DMS153 (cell line): ENCODE data around the gene SPATA9.

ENCODE experiments used
- DNase-seq: peaks from one replicate; lab custom pipeline; 2025; lab: John Stamatoyannopoulos, UW

Gene SPATA9

DNA sequence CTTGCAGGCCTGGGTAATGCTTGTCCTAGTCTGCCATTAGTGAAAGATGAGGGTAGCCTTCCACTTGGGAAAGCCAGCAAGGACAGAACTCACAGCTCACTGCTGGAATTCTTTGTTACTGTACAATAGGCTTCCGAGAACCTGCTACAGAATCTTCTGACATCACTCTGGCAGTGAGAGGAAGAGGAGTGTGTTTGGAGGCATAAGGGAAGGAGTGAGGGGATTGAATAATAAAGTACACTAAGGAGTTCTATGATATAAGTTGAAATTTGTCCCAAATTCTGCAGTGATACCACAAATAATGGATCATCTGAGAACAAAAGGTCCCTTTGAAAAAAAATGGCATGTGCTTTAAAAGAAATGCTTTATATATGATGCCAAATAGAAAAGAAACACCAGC is at the start of gene SPATA9:
TSS of gene SPATA9 (minus strand) at position 101 of the 400 bp plus-strand sequence. CDS start 137 bp downstream, outside the sequence.
- DNase-seq, result no peak

GRCh38 chr5:95731571-95732554 is 49.1 kb upstream of the SPATA9 start:
- no peak for DNase-seq

- peak; percentile 37 for DNase-seq
Measured at GRCh38 chr5:95730730-95731570, 48.2 kb upstream of the SPATA9 start, which contains the start of gene RHOBTB3. RHOBTB3 (plus strand) TSS chr5:95731336; CDS start chr5:95731683, 347 bp downstream.

DNA sequence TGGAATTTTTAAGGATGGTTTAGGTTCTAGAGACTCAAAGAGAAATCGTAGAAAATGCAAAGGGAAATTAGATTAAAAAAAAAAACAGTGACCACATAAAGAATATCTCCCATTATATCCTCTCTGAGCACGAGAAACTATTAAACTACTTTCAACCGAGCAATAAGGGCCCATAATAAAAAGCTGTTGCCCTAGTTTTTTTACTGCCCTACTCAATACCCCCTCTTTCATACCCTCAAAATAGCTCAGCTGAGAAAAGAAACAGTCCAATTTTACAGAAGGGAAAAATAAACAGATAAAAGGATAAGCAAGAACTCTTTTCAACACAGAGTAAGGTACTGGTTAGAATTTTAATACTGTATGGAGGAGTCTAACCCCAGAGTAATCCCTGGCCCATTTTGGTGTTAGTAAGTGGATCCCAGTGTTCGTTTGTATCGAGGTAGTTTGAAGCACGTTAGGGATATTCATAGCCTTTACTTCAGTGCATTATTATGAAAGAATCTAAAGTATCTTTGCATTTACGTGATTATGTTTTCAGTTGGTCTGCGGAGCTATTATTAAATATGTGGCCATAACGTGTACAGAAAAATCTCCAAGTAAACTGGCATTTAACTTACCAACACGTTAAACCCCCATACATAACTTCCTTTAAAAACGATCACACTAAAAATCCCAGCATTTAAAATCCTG is 47.4 kb upstream of the SPATA9 start:
- DNase-seq, result no peak

DNA sequence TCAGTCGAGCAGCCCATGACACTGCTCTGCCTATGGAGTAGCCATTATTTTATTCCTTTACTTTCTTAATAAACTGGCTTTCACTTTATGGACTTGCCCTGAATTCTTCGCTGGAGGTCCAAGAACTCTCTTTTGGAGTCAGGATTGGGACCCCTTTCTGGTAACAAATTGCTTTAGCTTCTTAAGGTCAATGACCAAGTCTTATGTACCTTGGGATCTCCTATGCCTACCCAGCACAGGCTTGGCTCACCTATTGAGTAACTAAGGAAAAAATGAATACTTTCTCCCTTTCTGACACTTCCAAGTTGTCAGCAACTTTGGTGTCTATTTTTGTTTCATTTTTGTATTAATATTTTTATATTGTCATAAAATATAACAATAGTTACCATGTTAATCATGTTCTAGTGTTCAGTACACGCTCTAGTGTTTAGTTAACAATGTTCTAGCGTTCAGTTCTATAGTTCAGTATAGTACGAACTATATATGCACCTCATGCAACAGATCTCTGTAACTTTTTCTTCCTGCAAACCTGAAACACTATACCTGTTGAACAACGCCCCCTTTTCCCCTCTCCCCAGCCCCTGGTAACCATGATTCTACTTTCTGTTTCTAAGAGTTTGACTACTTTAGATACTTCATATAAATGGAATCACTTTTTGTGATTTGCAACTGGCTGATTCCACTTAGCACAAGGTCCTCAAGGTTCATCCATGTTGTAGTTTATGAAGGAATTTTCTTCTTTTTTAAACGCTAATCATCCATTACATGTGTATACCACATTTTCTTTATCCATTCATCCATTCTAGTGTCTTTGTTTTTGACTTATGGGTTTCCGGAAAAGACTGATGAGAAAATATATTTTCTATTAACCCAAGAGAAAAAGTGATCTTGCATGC is 46.6 kb upstream of the SPATA9 start:
- DNase-seq, result no peak

- no peak for DNase-seq
Measured at GRCh38 chr5:95728494-95729114, 45.8 kb upstream of the SPATA9 start.

DNA sequence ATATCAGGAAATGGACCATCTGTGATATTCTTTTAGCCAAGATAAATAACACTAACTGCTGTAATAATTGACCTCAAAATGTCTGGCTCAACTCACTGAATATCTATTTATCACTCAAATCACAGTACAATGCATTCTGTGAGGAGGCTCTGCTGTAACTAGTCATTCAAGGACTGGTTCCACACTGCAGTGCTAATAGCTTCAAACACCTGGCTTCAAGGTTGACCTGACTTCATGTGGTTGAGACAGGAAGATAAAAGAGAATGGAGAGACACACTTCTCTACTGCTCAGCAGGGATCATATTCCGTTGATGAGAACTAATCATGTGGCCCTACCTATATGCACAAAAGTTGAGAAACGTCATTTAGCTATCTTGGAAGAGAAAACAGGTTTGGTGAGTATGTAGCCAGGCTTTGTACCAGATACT is 45.0 kb upstream of the SPATA9 start:
- peak; percentile 25 for DNase-seq

DNA sequence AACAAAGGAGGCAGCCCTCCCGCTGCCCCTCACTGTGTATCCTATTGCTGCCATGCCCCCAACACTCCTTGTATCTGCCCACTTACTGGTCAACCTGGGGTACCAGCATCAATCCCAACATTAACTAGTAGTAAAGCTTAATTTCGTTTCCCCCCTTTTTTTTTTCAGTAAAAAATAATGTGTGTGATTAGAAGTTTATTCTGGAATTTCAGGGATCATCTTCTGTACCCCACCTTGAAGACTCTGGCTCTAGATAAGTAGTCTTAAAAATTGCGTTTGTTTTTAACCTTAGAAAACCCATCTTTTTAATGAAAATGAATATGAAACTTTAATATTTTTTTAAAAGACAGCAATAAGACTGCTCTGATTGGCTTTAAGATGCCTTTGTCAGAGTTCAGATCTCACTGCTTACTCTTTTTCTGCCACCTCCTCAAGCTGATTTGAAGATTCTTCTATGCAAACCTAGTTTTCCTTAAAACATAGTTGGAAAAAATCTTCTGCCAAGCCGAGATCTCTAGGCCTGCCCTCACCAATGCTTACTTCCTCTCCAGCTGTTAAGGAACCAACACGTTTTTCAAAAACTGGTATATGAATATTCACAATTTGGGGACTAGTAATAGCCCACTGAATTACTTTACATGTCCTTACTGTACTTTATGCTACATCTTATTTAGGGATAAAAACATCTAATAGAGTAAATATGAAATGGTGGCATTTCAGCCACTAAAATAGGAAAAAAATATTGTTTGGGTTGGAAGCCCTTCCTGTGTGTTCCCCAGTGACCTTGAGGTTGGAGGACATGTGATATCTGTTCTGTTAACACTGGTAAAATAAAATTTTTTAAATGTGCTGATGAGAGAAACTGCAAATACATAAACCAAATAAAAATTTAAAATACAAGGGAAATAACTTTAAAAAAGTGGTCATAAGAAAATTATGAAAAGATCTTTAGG is 44.3 kb upstream of the SPATA9 start:
- no peak for DNase-seq

DNA sequence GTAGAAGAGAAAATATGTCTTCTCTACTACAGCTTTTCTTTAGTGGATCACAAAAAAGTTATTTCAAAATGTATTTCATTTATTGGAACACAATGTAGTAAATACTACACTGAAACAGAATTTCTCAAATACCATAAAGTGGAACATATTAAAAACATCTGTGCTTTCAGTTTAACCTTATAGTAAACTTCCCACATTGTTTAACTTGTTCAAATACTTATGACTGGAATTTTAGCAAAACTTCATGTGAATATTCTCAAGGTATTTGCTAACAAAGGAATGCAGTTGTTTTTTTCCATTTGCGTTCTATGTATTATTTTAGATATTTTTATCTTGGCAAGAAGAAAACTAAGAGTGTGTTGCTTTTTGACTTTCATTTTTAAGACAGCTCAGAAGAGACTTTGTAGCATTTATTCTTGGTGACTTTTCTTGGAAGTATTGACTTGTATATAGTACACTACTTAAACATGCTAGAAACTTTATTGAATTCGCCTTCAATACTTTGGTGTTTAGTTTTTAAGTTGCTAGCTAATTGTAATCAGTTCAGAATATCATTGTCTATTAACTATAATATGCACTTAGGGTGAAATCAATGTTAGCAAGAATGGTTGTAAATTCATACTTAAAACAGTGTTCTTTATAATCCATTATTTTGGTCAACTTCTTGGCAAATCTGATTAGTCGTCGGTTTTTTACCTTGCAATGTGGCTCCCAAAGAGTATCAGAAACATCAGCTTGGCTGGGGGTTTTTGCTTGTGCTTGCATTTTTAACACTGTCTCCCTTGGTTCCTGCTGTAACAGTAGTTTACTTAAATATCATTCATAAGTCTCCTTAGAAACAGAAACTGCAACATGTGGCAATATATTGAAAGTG is 43.4 kb upstream of the SPATA9 start:
- no peak for DNase-seq

DNA sequence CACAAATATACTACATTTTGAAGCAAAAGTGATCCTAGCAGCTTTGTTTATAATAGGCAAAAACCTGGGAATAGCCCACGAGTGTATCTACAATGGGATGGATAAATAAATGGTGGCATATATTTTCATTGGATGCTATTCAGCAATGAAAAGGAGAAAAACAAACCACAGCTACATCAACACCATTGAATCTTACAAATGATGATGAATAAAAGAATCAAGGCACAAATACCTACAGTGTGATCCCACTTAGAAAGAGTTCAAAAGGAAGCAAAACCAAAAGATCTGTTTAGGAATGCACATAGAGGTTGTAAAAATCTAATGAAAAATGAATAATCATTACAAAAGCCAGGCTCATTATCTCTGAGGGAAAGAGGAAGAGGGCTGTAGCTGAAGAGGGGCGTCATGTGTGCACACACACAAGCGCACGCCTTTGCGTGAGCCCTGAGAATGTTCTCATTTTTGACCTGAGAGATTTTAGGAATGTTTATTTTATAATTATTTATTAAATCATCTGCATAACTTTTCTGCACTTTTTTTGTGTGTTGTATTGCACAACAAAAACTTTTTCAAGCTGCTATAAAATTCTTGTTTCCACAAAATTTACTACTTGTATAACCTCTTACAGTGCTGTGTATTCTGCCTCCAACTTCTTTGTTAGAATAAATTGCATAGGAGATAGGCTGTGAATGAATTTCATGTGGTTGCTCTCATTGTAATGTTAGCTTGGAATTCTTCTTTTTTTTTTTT is 42.5 kb upstream of the SPATA9 start:
- no peak for DNase-seq

DNA sequence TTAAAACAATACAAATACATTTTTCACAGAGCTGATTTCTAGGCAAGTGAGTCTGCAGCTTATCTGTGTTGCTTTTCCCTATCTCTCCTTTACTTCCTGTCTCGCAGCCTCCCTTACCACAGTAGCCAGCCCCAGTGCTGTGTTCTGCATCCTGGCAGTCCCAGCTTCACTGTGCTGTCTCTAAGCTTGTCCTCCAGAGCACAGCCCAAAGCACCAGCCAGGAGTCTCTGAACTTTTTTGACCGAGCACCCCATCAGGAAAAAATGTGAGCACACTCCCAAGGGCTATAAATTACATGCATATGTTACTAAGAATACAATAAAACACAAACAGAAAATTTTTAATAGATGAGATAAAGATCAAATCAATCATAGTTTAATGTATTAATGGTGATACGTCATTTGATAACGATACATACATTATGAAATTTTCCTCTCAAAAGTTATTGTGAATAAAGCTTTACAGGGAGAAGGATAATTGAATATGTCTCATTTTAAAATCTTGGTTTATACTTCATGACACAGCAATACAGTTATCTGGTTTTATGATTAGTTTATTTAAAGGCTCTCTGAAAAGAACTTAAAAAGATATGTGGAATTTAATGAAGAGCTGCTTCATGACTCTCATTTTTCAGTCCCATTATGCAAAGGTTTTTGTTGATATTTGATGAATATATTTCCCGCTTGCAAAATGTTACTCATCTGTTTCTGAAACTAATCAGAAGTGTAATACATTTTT is 41.0 kb upstream of the SPATA9 start:
- no peak for DNase-seq

DNA sequence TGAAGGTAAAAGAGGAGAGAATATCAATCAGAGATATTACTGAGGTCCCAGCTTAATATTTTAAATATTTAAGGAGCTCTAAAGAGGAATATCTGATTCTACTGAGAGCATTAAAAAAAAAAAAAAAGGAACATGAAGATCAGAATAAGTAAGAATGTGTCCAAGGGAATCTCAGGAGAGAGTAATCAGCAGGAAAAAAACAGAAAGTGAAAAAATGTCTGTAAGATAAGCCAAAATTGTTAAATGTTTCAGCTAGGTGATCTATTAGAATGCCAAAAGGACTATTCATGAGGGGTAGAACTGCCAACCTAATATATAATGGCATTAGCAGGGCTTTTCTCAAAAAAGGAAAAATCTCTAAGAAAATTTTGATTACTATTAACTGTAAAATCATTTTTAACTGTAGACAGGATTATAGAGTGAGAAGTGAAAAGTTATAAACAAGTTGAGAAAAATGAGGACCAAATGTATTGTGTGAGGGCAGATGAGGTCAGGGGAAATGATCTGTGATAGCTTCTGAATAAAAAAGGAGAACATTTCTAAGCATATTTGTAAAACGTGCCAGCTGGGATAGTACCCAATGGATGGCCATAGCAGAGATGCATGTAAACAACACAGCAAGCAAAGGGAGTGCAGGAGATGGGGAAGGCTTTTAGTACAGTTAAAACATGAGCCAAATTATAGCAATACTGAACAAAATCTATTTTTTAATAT is 38.9 kb upstream of the SPATA9 start:
- no peak for DNase-seq

DNA sequence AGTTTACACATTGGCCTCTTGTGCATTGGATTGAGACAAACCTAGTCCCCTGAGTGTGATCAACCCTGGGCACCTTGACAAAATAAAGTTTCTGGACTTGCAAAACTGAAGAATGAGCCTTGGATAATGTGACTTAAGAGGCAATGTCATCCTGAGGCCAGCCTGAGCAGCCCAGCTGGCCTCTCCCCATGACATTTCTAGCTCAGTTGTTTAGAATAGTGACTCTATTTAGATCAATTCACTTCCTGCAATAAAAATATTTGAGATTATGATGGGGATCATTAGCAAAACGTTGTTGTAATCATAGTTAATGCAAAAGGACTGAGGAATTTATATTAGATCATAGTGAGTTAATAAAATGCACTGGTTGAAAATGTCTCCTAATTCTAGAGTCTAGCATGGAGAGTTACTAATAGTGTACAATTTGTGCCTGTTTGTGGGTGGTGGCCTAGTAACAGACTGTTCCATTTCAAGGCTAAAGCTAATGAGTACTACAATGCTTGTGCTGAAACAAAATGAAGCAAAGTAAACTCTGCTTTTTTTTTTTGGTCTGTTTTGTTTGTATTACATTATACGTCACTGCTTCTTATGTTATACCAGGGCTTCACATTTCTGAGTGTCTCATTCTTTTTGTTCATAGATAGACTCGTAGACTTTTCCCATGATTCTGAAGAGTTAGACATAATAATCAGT is 37.4 kb upstream of the SPATA9 start:
- DNase-seq, result no peak

GRCh38 chr5:95718738-95719137 is 35.9 kb upstream of the SPATA9 start:
- no peak for DNase-seq

- no peak for DNase-seq
Measured at GRCh38 chr5:95718203-95718602, 35.4 kb upstream of the SPATA9 start.

DNA sequence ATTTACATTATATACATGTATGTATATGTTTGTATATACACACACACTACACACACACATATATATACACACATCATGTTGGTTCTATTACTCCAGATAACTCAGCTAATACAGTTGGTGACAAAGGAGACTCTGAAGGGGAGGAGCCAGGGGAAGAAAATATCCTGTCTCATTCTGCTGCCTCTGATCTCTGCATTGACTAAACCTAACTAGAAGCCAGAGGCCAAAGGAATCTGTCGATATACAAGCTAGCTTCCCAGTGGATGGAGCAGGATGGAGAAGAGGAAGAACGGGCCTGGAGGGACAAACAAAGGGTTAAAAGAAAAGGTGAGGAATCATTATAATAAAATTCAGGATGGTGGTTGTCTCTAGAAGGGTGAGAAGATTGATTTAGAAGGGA is 34.6 kb upstream of the SPATA9 start:
- no peak for DNase-seq
